Cardiac fibroblast (primary cell): Measurements from ENCODE around the gene DNAH3.
"Not testable (repeated sequence)": the region's sequence is repeated elsewhere in the genome, so short reads cannot be mapped to it uniquely, and the experiment has no call there.

ENCODE experiments used
- DNase-seq, 2 donors: peaks; one replicate each; pipeline versions ENCODE4 v3.0.0 to v3.0.0-alpha.2; 2010; ENCODE audit warnings: low read depth in 2 of 2
- H3K4me3 ChIP-seq, 2 donors: replicated peaks in 1 of 2; 1 replicate in 1 of 2; 2 replicates in 1 of 2; pipeline ENCODE4 v1.5.1; 2011; ENCODE audit warnings: low read depth in 2 of 2, low read length in 2 of 2, mild to moderate bottlenecking in 2 of 2, moderate library complexity in 1 of 2
- TF ChIP-seq, protein P1 (sequence below): IDR thresholded peaks from one replicate; pipeline ENCODE4 v1.5.1; 2011; ENCODE audit warnings: low read depth, mild to moderate bottlenecking, low read length, inconsistent platforms

The DNAH3 gene

GRCh38 chr16:21117567-21117966 lies 33.1 kb downstream of the DNAH3 start:
- TF ChIP-seq, protein P1, sequence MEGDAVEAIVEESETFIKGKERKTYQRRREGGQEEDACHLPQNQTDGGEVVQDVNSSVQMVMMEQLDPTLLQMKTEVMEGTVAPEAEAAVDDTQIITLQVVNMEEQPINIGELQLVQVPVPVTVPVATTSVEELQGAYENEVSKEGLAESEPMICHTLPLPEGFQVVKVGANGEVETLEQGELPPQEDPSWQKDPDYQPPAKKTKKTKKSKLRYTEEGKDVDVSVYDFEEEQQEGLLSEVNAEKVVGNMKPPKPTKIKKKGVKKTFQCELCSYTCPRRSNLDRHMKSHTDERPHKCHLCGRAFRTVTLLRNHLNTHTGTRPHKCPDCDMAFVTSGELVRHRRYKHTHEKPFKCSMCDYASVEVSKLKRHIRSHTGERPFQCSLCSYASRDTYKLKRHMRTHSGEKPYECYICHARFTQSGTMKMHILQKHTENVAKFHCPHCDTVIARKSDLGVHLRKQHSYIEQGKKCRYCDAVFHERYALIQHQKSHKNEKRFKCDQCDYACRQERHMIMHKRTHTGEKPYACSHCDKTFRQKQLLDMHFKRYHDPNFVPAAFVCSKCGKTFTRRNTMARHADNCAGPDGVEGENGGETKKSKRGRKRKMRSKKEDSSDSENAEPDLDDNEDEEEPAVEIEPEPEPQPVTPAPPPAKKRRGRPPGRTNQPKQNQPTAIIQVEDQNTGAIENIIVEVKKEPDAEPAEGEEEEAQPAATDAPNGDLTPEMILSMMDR = no peak
- H3K4me3 ChIP-seq = no peak overlapping the region
- DNase-seq = no peak

DNA sequence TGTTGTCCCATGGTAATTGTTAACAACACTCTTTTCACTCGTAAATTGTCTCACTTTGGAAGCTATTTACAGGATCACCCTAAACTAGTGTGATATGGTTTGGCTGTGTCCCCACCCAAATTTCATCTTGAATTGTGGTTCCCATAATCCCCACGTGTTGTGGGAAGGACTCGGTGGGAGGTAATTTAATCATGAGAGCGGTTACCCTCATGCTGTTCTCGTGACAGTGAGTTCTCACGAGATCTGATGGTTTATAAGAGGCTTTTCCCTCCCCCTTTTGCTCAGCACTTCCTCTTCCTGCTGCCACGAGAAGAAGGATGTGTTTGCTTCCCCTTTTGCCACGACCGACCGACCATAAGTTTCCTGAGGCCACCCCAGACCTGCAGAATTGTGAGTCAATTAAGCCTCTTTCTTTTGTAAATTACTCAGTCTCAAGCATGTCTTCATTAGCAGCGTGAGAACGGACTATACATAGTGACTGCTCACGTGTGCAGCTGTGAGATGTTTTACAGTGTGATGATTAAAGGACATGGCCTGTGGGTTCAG lies 34.4 kb downstream of the DNAH3 start:
- TF ChIP-seq, protein P1 = no peak
- peak; percentile 23 to 31 for DNase-seq
- no peak overlapping the region for H3K4me3 ChIP-seq

GRCh38 chr16:21115551-21115950 lies 35.1 kb downstream of the DNAH3 start:
- H3K4me3 ChIP-seq = not testable (repeated sequence)

GRCh38 chr16:21103941-21104860 lies 46.4 kb downstream of the DNAH3 start:
- no peak overlapping the region for H3K4me3 ChIP-seq
- DNase-seq = peak; percentile 49 to 61
- TF ChIP-seq, protein P1 = no peak

More at GRCh38 chr16:21115551-21115950, 35.1 kb downstream of the DNAH3 start:
- DNase-seq = not testable (repeated sequence)

- TF ChIP-seq, protein P1 = peak; percentile 67
- peak; percentile 46 to 54 for DNase-seq
- no peak overlapping the region for H3K4me3 ChIP-seq
Observed at GRCh38 chr16:21101631-21102420, 48.8 kb downstream of the DNAH3 start.

- peak; percentile 41 to 84 for DNase-seq
- H3K4me3 ChIP-seq = no peak overlapping the region
- TF ChIP-seq, protein P1 = no peak
Observed at GRCh38 chr16:21100447-21100846, 50.2 kb downstream of the DNAH3 start.

DNA sequence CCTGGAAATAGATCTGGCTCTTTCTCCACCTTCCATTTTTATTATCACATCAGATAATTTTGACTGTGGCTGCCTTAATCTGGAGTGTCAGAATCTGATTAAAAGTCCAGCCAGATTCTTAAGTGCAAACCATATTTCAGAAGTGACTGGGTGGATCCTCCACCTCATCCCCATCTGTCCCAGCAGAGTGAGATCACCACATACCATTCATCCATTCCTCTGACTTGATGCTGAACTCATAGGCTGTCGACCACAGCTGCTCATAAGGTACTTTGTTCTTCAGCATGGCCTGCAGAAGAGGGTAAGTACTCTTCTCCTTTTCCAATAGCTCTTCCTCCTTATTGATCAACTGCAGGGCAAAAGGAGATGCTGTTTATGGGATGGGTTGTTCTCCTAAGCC lies 53.5 kb downstream of the DNAH3 start:
- TF ChIP-seq, protein P1 = no peak
- H3K4me3 ChIP-seq = no peak overlapping the region
- peak in 1 of 2 donors; percentile 76 for DNase-seq

DNA sequence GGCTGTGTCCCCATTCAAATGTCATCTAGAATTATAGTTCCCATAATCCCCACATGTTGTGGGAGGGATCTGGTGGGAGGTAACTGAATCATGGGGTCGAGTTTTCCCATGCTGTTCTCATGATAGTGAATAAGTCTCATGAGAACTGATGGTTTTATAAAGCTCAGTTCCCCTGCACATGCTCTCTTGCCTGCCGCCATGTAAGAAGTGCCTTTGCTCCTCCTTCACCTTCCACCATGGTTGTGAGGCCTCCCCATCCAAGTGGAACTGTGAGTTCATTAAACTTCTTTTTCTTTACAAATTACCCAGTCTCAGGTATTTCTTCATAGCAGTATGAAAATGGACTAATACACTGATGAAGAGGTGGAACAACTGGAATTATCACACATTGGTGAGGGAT lies 55.9 kb downstream of the DNAH3 start:
- DNase-seq, H3K4me3 ChIP-seq: not testable (repeated sequence)
